Amygdala (tissue), 56 donors: ENCODE measurements around the gene SPATA6.
A peak's percentile ranks its signal among the peaks of the same experiment; 100 is the strongest.

Experiments used
- DNase-seq, 56 donors: peaks; one replicate each; lab custom pipeline; 2025; lab: John Stamatoyannopoulos, UW

SPATA6 gene

GRCh38 chr1:48263041-48263440 is 209.0 kb downstream of the SPATA6 start:
- DNase-seq = no peak

GRCh38 chr1:48261881-48262400 is 210.1 kb downstream of the SPATA6 start:
- no peak for DNase-seq

DNA sequence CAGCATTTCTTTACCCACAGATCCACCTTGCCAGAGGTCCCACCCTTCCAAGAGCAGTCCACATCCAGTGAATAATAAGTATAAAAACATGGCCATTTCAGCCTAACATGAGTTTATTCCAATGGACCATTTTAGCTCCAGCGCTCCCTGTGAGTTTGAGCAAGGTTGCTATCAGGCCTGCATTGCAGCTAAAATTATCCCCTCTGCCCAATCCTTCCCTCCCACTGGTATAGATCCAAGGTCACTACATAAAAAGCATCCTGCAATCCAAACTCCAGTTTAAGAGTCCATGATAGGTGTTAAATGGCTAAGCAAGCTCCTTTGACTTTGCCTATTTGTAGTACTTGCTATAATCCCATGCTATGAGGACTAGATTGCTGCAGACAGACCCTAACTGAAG is 213.9 kb downstream of the SPATA6 start:
- no peak for DNase-seq

GRCh38 chr1:48254254-48254653 is 217.8 kb downstream of the SPATA6 start:
- DNase-seq = no peak

DNA sequence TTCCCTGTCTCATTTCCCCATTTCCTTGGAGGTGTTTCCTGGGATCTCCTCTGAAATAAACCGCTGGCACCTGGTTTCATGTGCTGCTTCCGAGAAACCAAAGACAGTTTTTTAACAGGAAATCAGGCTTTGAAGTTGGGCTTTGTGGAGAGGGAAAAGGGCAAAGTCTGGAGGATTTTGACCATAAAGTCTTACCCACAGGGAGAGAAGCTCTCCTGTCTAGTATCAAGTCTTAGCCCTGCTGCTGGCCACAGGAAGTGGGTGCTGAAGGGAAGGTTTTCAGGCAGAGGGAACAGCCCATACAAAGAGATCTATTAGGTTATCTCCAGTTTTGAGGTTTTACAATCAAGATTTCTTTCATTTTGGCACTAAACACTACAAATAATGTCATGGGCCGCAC is 220.2 kb downstream of the SPATA6 start:
- DNase-seq = no peak

GRCh38 chr1:48251323-48251722 is 220.7 kb downstream of the SPATA6 start:
- no peak for DNase-seq

- DNase-seq = no peak
Measured at GRCh38 chr1:48250572-48250971, 221.4 kb downstream of the SPATA6 start.

DNA sequence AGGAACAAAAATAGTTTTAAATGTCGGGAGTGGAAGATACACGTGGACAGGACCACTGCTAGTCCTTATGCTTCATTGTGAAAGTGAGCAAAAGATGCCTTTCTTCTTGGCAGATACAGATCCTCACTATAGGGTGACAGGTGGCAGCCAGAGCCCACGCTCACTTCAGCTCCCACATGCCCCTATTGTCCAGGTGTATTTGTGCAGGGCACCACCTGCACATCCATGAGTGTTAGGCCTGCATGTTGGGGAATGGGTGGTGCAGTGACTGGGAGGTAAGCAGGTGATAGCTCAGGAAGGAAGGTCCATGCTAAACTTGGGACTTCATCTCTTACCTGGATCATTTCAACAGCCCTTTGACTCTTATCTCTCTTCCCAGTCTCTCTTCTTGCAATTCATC is 222.1 kb downstream of the SPATA6 start:
- no peak for DNase-seq

GRCh38 chr1:48248356-48248755 is 223.6 kb downstream of the SPATA6 start:
- no peak for DNase-seq

GRCh38 chr1:48246727-48247126 is 225.3 kb downstream of the SPATA6 start:
- DNase-seq = peak in 15 of 56 donors; percentile 2 to 46 (median 14)
